ENCODE measurements around the gene FPGS.
"Not testable (repeated sequence)": the region's sequence is repeated elsewhere in the genome, so short reads cannot be mapped to it uniquely, and the experiment has no call there.

The FPGS gene

GRCh38 chr9:127812011-127812410, 9.3 kb downstream of the FPGS start:
- no peak for DNase-seq (ENCODE audit: low spot score)

- no peak for DNase-seq (ENCODE audit: low spot score)
Observed at GRCh38 chr9:127812936-127813675, 10.4 kb downstream of the FPGS start.

GRCh38 chr9:127813686-127814226, 11.1 kb downstream of the FPGS start:
- no peak for DNase-seq (ENCODE audit: low spot score)

GRCh38 chr9:127814619-127815511, 12.2 kb downstream of the FPGS start:
- no peak for DNase-seq (ENCODE audit: low spot score)

GRCh38 chr9:127815512-127816361, 13.1 kb downstream of the FPGS start:
- no peak for DNase-seq (ENCODE audit: low spot score)

- DNase-seq (ENCODE audit: low spot score): no peak
Observed at GRCh38 chr9:127816362-127816725, 13.7 kb downstream of the FPGS start.

- no peak for DNase-seq (ENCODE audit: low spot score)
Observed at GRCh38 chr9:127816728-127817127, 14.0 kb downstream of the FPGS start.

- no peak for DNase-seq (ENCODE audit: low spot score)
Observed at GRCh38 chr9:127817881-127818434, 15.3 kb downstream of the FPGS start.

GRCh38 chr9:127818574-127818973, 15.9 kb downstream of the FPGS start:
- DNase-seq (ENCODE audit: low spot score): no peak

- DNase-seq (ENCODE audit: low spot score): no peak
Observed at GRCh38 chr9:127822108-127822507, 19.4 kb downstream of the FPGS start.

GRCh38 chr9:127825319-127826051, 22.8 kb downstream of the FPGS start:
- DNase-seq (ENCODE audit: low spot score): no peak

- DNase-seq (ENCODE audit: low spot score): no peak
Observed at GRCh38 chr9:127826253-127826913, 23.7 kb downstream of the FPGS start.

GRCh38 chr9:127828262-127829031, 25.8 kb downstream of the FPGS start:
- no peak for DNase-seq (ENCODE audit: low spot score)

GRCh38 chr9:127829205-127829906, 26.7 kb downstream of the FPGS start:
- no peak for DNase-seq (ENCODE audit: low spot score)

- peak; percentile 17 for DNase-seq (ENCODE audit: low spot score)
Observed at GRCh38 chr9:127832248-127832647, 29.6 kb downstream of the FPGS start.

- no peak for DNase-seq (ENCODE audit: low spot score)
Observed at GRCh38 chr9:127833555-127833954, 30.9 kb downstream of the FPGS start.

- DNase-seq (ENCODE audit: low spot score): no peak
Observed at GRCh38 chr9:127835991-127836516, 33.4 kb downstream of the FPGS start.

- not testable (repeated sequence) for DNase-seq (ENCODE audit: low spot score)
Observed at GRCh38 chr9:127836561-127836960, 33.9 kb downstream of the FPGS start.

- no peak for DNase-seq (ENCODE audit: low spot score)
Observed at GRCh38 chr9:127837346-127837745, 34.7 kb downstream of the FPGS start.
